GM12874 (cell line): ENCODE measurements around the gene ZMYM3.

Experiments
- TF ChIP-seq, protein P1 (sequence below): IDR thresholded peaks from 2 replicates; pipeline ENCODE4 v1.5.1; 2011; ENCODE audit warnings: low read depth, mild to moderate bottlenecking, control low read depth, low read length, moderate library complexity; ENCODE audit not compliant: insufficient read depth

The ZMYM3 gene

DNA sequence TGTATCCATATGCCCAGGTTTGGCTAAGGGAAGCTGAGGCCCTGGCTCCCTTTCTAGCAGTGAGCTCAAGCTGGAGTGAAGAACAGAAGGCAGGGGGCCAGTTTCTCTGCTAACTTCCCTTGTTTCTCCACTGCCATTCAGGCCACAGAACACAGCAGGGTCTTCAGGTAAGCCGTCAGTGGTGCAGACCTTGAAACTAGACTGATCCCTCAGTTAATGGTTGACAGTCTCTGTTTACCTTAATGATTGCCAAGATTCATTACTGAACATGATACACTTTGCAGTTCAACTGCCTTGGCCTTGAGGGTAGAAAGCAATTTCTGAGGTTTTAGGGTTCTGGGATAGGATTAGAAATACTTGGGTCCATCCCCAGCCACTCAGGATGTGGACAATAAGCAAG lies 39.8 kb downstream of the ZMYM3 start:
- TF ChIP-seq, protein P1, sequence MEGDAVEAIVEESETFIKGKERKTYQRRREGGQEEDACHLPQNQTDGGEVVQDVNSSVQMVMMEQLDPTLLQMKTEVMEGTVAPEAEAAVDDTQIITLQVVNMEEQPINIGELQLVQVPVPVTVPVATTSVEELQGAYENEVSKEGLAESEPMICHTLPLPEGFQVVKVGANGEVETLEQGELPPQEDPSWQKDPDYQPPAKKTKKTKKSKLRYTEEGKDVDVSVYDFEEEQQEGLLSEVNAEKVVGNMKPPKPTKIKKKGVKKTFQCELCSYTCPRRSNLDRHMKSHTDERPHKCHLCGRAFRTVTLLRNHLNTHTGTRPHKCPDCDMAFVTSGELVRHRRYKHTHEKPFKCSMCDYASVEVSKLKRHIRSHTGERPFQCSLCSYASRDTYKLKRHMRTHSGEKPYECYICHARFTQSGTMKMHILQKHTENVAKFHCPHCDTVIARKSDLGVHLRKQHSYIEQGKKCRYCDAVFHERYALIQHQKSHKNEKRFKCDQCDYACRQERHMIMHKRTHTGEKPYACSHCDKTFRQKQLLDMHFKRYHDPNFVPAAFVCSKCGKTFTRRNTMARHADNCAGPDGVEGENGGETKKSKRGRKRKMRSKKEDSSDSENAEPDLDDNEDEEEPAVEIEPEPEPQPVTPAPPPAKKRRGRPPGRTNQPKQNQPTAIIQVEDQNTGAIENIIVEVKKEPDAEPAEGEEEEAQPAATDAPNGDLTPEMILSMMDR: no peak

DNA sequence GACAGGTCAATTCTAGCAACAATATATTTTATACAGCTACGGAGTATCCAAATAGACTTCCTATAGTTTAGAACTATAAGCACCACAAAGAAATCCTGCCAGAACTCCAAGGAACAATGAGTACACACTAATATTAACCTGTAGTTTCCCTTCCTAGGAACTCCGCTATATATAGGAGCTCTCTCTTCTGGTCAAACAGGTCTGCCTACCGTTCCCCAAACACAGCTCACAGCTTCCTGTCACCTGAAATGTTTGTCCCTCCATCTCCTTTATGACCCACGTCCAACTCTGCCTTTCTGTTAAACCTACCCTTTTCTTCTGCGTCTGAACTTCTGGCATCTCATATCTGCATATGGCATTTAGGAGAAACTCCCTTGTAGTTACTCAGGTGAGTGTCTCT lies 41.4 kb downstream of the ZMYM3 start:
- TF ChIP-seq, protein P1: no peak

DNA sequence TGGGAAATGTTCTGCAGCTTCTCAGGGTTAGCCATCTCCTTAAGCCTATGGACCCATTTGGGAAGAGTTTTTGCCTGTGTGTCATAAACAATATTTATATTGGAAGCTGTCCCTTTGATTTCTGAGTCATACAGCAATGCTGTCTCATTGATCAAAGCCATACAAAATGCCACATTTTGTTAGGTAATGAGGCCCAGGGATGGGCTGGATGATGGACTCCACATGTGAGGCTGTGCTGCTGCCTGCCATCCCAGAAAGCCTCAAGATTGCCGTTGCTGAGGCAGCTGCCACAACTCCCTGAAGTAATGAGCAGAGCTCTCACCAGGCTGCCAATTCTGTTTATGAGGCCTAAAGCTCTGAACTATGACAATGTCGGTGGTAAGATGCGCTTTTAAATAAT lies 43.1 kb downstream of the ZMYM3 start:
- TF ChIP-seq, protein P1: no peak

DNA sequence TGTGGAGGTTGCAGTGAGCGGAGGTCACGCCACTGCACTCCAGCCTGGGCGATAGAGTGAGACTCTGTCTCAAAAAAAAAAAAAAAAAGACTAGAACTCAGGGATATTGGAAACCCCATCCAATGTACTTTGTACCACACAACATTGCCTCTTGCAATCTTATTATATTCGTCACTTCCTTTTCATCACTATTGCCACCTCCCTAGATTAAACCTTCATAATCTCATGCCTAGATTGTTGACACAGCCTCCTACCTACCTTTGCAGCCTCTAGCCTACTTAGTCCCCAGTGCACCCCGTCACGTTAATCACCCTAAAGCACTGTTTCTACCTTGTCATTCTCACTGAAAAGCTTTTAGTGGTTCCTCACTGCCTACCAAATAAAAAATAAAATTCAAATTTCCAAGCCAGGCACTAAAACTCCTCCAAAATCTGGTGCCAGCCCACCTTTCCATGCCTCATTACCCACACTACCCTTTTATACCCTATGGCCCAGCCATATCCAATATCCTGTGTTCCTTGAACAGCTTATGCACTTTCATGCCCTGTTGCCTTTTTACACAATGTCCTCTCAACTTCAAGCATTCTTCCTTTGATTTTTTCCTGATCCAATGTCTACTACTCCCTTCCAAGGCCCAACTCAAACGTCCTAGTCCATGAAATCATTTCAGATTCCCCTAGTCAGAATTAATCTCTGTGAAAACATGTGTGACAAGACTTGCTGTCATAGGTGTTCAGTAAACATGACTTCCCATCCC lies 54.5 kb downstream of the ZMYM3 start:
- TF ChIP-seq, protein P1: no peak

DNA sequence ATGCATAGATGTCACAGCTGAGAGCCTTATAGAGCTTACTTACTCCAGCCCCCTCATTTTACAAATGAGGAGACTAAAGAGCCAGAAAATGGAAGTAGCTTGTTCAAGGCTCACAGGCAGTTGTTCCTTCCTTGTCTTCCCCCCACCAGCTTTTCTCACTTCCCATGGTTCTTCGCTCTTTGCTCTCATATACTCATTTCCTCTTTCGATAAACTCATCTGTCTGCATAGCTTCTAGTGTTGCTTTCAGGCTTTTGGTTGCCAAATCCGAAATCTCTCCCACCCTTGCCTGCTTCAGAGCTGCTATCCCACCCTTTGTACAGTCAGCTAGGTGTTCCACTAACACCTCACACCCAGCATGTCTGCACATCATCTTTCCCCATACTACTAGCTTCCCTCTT lies 55.9 kb downstream of the ZMYM3 start:
- TF ChIP-seq, protein P1: no peak

DNA sequence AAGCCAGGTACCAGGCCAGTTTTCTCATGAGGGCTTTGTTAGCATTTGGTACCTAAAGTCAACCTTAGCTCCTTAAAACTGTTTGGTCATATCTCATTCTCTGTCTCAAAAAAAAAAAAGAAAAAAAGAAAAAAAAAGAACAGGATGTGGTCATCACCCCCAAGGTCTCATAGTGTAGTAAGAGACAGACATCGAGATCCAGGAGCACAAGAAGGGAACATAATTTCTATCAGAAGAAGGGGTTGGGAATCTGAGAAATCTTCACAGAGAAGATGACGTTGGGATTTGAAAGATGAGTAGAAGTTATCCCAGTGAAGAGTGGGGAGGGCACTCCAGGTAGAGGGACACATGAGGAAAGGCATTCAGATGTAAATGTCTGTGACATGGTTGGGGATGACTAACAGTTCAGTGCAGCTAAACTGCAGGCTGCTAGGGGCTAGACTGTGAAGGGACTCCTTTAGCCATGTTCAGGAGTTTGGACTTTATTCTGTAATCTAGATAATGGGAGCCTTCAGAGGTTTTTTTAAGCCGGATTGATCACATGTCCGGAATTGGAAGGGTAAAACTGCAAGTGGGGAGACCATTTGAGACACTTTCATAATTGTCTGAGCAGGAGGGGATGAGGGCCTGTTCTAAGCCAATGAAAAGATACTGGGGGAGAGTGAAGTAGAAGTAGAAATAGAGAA lies 57.8 kb downstream of the ZMYM3 start:
- TF ChIP-seq, protein P1: no peak

DNA sequence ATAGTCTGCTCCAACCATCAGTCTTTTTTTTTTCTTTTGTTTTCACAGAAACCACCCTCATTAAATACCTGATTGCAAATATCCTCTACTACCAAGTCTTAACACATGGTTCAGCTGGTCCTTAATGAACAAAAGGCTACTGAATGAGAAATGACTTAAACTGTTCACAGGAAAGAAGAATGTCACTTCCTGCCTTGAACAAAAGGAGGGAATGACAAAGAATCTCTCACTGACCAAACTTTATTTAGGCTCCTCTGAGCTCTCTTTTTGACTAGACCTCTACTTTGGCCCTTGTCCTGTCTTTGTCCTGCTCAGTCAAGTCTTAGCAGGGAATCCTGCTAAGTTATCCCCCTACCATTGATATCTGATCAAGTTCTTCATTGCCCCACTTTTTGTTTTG lies 62.7 kb downstream of the ZMYM3 start:
- TF ChIP-seq, protein P1: no peak
